IMR-90 (cell line): ENCODE data around the gene CENPP. TPM values are rescaled to one million over a fixed set of nuclear protein-coding genes. Genes with fewer than 3 reads are reported as not detected.

Source experiments
- ATAC-seq: fragments of 200-7000 bp; cut with Tn5 transposase; 2 replicates; pipeline ENCODE4 v1.9.1; 2020; ENCODE audit warnings: low read depth, mild to moderate bottlenecking, moderate library complexity
- BruUV-seq: library from RNA; stranded (reverse); fragments of 400-500 nt; replicated peaks from 2 replicates; lab custom pipeline; 2021; lab: Mats Ljungman, UMichigan
- CTCF ChIA-PET: fragments of 300-600 bp; formaldehyde crosslinking; extraction: SDS; loops from one replicate; lab custom pipeline; 2021; ENCODE audit warnings: antibody characterized with exemption; lab: Yijun Ruan, JAX
- POLR2A ChIA-PET: fragments of 300-600 bp; sonication (Branson Sonifier 250); formaldehyde crosslinking; loops from one replicate; lab custom pipeline; 2022; ENCODE audit warnings: antibody characterized with exemption; ENCODE audit not compliant: unreplicated experiment; lab: Charles Lee
- DNase-seq: peaks from one replicate; pipeline ENCODE4 v3.0.0; 2013
- H2AFZ ChIP-seq: replicated peaks from 2 replicates; pipeline ENCODE3; 2013; ENCODE audit warnings: low read length, mild to moderate bottlenecking; ENCODE audit not compliant: poor library complexity
- H2AK5ac ChIP-seq: 2 replicates; pipeline ENCODE4 v1.6.1; 2013; ENCODE audit warnings: low read depth, low read length, inconsistent platforms
- H2AK9ac ChIP-seq: replicated peaks from 2 replicates; pipeline ENCODE3; 2013; ENCODE audit warnings: mild to moderate bottlenecking, low read depth, low read length, moderate library complexity; ENCODE audit not compliant: poor library complexity
- H2BK120ac ChIP-seq: 2 replicates; pipeline ENCODE4 v1.6.1; 2013; ENCODE audit warnings: low read depth, low read length, inconsistent platforms
- H2BK15ac ChIP-seq: 3 replicates; pipeline ENCODE4 v1.6.1; 2013; ENCODE audit warnings: low read depth, low read length, inconsistent platforms
- H2BK20ac ChIP-seq: 2 replicates; pipeline ENCODE4 v1.6.1; 2013; ENCODE audit warnings: low read depth, mild to moderate bottlenecking, inconsistent platforms, low read length, moderate library complexity
- H2BK5ac ChIP-seq: 2 replicates; pipeline ENCODE4 v1.6.1; 2013; ENCODE audit warnings: mild to moderate bottlenecking, low read depth, low read length, inconsistent platforms; ENCODE audit not compliant: poor library complexity, severe bottlenecking
- H3K14ac ChIP-seq: replicated peaks from 2 replicates; pipeline ENCODE4 v1.6.1; 2013; ENCODE audit warnings: low read depth, low read length, inconsistent platforms
- H3K18ac ChIP-seq: 2 replicates; pipeline ENCODE4 v1.6.1; 2013; ENCODE audit warnings: low read depth, low read length, control low read depth
- H3K23ac ChIP-seq: 2 replicates; pipeline ENCODE4 v1.6.1; 2013; ENCODE audit warnings: low read depth, low read length, inconsistent platforms
- H3K27ac ChIP-seq: 2 replicates; pipeline ENCODE4 v1.5.1; 2013; ENCODE audit warnings: mild to moderate bottlenecking, control low read depth, low read length; ENCODE audit not compliant: insufficient read depth
- H3K27me3 ChIP-seq: 2 replicates; pipeline ENCODE4 v1.6.1; 2013; ENCODE audit warnings: low read length; ENCODE audit not compliant: control insufficient read depth, insufficient read depth
- H3K36me3 ChIP-seq: 2 replicates; pipeline ENCODE4 v1.6.1; 2013; ENCODE audit warnings: low read length, mixed read lengths; ENCODE audit not compliant: control insufficient read depth, insufficient read depth
- H3K4ac ChIP-seq: 2 replicates; pipeline ENCODE4 v1.6.1; 2013; ENCODE audit warnings: low read depth, low read length, inconsistent platforms
- H3K4me1 ChIP-seq: 2 replicates; pipeline ENCODE4 v1.6.1; 2013; ENCODE audit warnings: low read length, mixed read lengths; ENCODE audit not compliant: control insufficient read depth, insufficient read depth
- H3K4me2 ChIP-seq: 2 replicates; pipeline ENCODE4 v1.6.1; 2013; ENCODE audit warnings: low read depth, mild to moderate bottlenecking, control low read depth, low read length, moderate library complexity
- H3K4me3 ChIP-seq: 2 replicates; pipeline ENCODE4 v1.5.1; 2013; ENCODE audit warnings: low read depth, mild to moderate bottlenecking, control low read depth, low read length, moderate library complexity; ENCODE audit not compliant: insufficient read depth
- H3K56ac ChIP-seq: 2 replicates; pipeline ENCODE4 v1.6.1; 2013; ENCODE audit warnings: low read length, inconsistent platforms; ENCODE audit not compliant: insufficient read depth; ENCODE audit errors: extremely low read depth
- H3K79me1 ChIP-seq, 2 experiments: 2 replicates each; pipeline ENCODE4 v1.6.1; 2013; ENCODE audit warnings: low read length in 2 of 2, inconsistent platforms in 1 of 2, low read depth in 1 of 2
- H3K9ac ChIP-seq: 2 replicates; pipeline ENCODE4 v1.6.1; 2013; ENCODE audit warnings: low read depth, low read length, control low read depth
- H3K9me1 ChIP-seq: 2 replicates; pipeline ENCODE4 v1.6.1; 2013; ENCODE audit warnings: low read length, inconsistent platforms; ENCODE audit not compliant: insufficient read depth
- H3K9me3 ChIP-seq: 2 replicates; pipeline ENCODE4 v1.6.1; 2013; ENCODE audit warnings: low read length; ENCODE audit not compliant: control insufficient read depth, insufficient read depth
- H4K20me1 ChIP-seq: 2 replicates; pipeline ENCODE4 v1.6.1; 2013; ENCODE audit warnings: low read length, inconsistent platforms; ENCODE audit not compliant: insufficient read depth
- H4K5ac ChIP-seq: 2 replicates; pipeline ENCODE4 v1.6.1; 2013; ENCODE audit warnings: mild to moderate bottlenecking, low read depth, low read length, control low read depth
- H4K8ac ChIP-seq, 2 experiments: 2 replicates each; pipeline ENCODE4 v1.6.1; 2013; ENCODE audit warnings: low read depth in 2 of 2, low read length in 2 of 2, control low read depth in 1 of 2, inconsistent platforms in 1 of 2
- H4K91ac ChIP-seq: 2 replicates; pipeline ENCODE4 v1.6.1; 2013; ENCODE audit warnings: low read depth, low read length, inconsistent platforms; ENCODE audit not compliant: insufficient read depth
- CEBPB ChIP-seq: IDR thresholded peaks from 2 replicates; pipeline ENCODE4 v1.6.1; 2012; ENCODE audit warnings: low read depth, low read length, improper control_type of control experiment
- CTCF ChIP-seq: conservative IDR thresholded peaks from 2 replicates; pipeline ENCODE4 v1.5.1; 2012; ENCODE audit warnings: mild to moderate bottlenecking, low read depth, low read length, improper control_type of control experiment
- ELK1 ChIP-seq: fragments of 150-350 bp; IDR thresholded peaks from 2 replicates; pipeline ENCODE4 v1.6.1; 2016; ENCODE audit warnings: low read depth, mild to moderate bottlenecking, low read length, moderate library complexity, borderline replicate concordance
- MAZ ChIP-seq: IDR thresholded peaks from 2 replicates; pipeline ENCODE4 v1.6.1; 2012; ENCODE audit warnings: low read depth, mild to moderate bottlenecking, low read length, improper control_type of control experiment, moderate library complexity, borderline replicate concordance
- MXI1 ChIP-seq: IDR thresholded peaks from 2 replicates; pipeline ENCODE4 v1.6.1; 2012; ENCODE audit warnings: low read depth, mild to moderate bottlenecking, low read length, moderate library complexity, borderline replicate concordance
- NFE2L2 ChIP-seq: fragments of 150-350 bp; IDR thresholded peaks from 2 replicates; pipeline ENCODE4 v1.6.1; 2016; ENCODE audit warnings: low read depth, mild to moderate bottlenecking, low read length
- SMC3 ChIP-seq: fragments of 150-350 bp; IDR thresholded peaks from 2 replicates; pipeline ENCODE4 v1.6.1; 2016; ENCODE audit warnings: low read depth, mild to moderate bottlenecking, antibody characterized with exemption, low read length, moderate library complexity
- WGBS, 2 experiments: methylation state at CpG; one replicate each; pipeline versions ENCODE4 v1.1.5 to v1.1.7; 2013; ENCODE audit warnings: missing lambda C conversion rate in 2 of 2; ENCODE audit not compliant: insufficient read length in 1 of 2; ENCODE audit errors: extremely low coverage in 2 of 2; 5-methylcytosine and 5-hydroxymethylcytosine counted together
- dilution Hi-C: fragments of 300-500 bp; cut with HindIII; formaldehyde crosslinking; loops from one replicate; pipeline ENCODE4 v1.14.3; 2018; ENCODE audit warnings: low sequenced_read_pairs; ENCODE audit not compliant: unreplicated experiment
- in situ Hi-C: fragments of 300-500 bp; cut with MboI; formaldehyde crosslinking; loops from 3 replicates; pipeline ENCODE4 v1.14.3; 2019; ENCODE audit warnings: low sequenced_read_pairs, inconsistent platforms, mixed read lengths
- intact Hi-C: fragments of 100-400 bp; cut with micrococcal nuclease; formaldehyde crosslinking; loops from 2 replicates; pipeline ENCODE4 v1.10.0; 2022
- polyA plus RNA-seq, 3 experiments: library from polyadenylated mRNA; depleted of rRNA; stranded (reverse); fragments of >200 nt; gene quantifications; 2 replicates each; pipeline ENCODE4 v1.2.3, GENCODE V29; 2012; ENCODE audit warnings: low replicate concordance in 1 of 3
- total RNA-seq: library from RNA; depleted of rRNA; stranded (reverse); fragments of >200 nt; gene quantifications from 2 replicates; pipeline ENCODE4 v1.2.3, GENCODE V29; 2012

Gene CENPP
- total and polyA plus RNA-seq, 2 of the 4 experiments (the other 2 are of a cell fraction): 1.4 to 2.0 TPM

DNA sequence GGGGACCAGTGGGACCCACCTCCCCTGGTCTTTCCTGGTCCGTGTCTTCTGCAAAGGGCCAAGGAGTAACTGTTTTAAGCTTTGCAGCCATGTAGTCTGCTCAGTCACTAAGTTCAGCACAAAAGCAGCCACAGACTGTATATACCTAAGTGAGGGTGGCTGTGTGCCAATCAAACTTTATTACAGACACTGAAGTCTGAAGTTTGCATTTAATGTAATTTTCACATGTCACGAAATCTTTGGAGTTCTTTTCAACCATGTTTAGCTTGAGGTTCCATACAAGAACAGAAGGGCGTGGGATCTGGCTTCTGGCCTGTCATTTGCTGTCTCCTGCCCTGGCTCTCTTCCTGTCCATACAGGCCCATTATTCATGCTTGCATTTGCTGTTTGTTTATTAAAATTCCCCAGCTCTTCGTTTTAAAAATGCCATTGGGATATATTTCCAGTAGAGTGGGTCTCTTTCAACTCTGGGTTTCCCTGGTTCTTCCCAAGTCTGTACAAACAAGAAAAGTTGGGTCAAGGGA lies 274.2 kb downstream of the CENPP start:
- dilution Hi-C loops: no loop called here

More for the DNA sequence above, 274.2 kb downstream of the CENPP start:
- Histone ChIP-seq H2AFZ (peak overlapping the region; percentile 74), H3K9ac (no peak overlapping the region), H3K36me3 (no peaks in the 10 kb centered on the region), H3K4me3 (no peak overlapping the region), H2BK20ac (peak overlapping the region; percentile 89), H3K14ac (peak overlapping the region; percentile 81), H3K23ac (peak overlapping the region; percentile 83; the same call in 1 of the 2 replicates), H4K20me1 (no peaks in the 10 kb centered on the region), H3K9me1 (peaks cover 25% of the 10 kb centered on the region), H2BK120ac (peak overlapping the region; percentile 92), H3K4me1 (peaks cover 17% of the 10 kb centered on the region), H2BK15ac (peak overlapping the region; percentile 91; the same call in 2 of the 3 replicates), H3K27me3 (no peaks in the 10 kb centered on the region), H4K8ac (peak overlapping the region in 1 of 2 experiments; percentile 30; a peak in 1 of 4 replicates), H3K56ac (peak overlapping the region; percentile 71; the same call in 1 of the 2 replicates), H3K79me1 (0 out of 4 replicates have a peak, but pooled peaks cover 0 to 6% of the 10 kb centered on the region in 2 experiments), H3K27ac (no peak overlapping the region; the same call in 1 of the 2 replicates), H2AK5ac (peak overlapping the region; percentile 80; the same call in 1 of the 2 replicates), H2AK9ac (no peak overlapping the region), H4K5ac (no peak overlapping the region), H3K4me2 (no peak overlapping the region), H2BK5ac (no peak overlapping the region), H4K91ac (peak overlapping the region; percentile 91), H3K18ac (no peak overlapping the region; the same call in 1 of the 2 replicates), H3K9me3 (no peaks in the 10 kb centered on the region; the same call in 1 of the 2 replicates), H3K4ac (peak overlapping the region; percentile 95)
- POLR2A ChIA-PET: interaction anchor here (1.1 kb wide), 1 partner anchor 10 kb away, joined by 4 read pairs; no protein-coding TSS in a partner anchor
- ATAC-seq: no peak
- no peak for DNase-seq
- WGBS, 2 experiments: 80% methylated on average over 1 of the region's 4 CpGs; no CpG with 5 or more reads in 1 of the 2 experiments
- TF ChIP-seq MAZ (no peak), NFE2L2 (no peak), ELK1 (no peak), SMC3 (no peak), CEBPB (no peak), CTCF (no peak), MXI1 (no peak)
- CTCF ChIA-PET: interaction anchor here (1.9 kb wide), 1 partner anchor 10 kb away, joined by 6 read pairs; no protein-coding TSS in a partner anchor
- intact Hi-C loops: no loop called here
- no TSS peak for BruUV-seq
- in situ Hi-C loops: no loop called here
